Activated naive CD4-positive, alpha-beta T cell (primary cell): Measurements from ENCODE around the gene CAMKMT.

Experiments
- DNase-seq, 4 experiments: peaks; one replicate each; lab custom pipeline; 2025; lab: John Stamatoyannopoulos, UW

The CAMKMT gene

DNA sequence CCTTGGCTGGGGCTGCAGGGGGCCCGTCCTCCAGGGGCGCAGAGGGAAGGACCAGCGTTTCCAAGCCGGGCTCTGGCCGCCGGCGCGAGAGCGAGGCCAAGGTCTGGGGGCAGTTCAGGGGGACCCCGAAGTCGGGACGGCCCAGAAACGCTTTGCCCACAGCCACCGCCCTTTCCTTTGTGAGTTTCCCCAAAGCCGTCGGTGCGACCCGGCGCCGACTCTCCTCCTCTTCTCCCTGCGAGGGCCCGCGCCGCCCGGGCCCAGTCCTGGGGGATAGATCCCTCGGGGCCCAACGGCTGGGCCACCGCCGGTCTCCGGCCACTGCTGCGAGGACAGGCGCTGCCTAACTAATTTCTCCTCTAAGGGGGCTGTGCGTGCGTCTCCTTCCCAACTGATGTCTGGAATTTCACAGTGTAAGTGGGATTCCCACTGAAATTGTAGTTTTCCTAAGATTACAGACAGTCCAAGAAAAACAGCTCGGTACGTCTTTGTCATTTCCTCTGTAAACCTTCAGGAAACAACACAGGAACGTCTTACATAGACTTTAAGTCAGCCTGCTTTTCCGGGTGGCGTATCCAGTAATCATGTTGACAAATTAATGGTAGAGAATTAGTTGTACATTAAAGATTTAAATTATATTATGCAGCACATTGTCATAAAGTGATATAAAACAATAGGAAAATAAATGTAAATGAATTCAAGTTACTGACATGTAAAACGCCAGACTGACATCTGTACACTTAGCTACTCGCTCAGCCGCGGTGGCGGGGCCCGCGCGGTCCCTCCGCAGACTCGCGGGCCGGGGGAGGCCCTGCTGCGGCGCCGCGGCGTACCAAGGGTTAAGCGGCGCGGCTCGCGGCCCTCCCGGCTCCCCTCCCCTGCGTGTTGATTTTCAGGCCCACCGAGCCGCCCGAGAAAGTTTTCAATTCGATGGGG lies 440.4 kb downstream of the CAMKMT start:
- DNase-seq: no peak

DNA sequence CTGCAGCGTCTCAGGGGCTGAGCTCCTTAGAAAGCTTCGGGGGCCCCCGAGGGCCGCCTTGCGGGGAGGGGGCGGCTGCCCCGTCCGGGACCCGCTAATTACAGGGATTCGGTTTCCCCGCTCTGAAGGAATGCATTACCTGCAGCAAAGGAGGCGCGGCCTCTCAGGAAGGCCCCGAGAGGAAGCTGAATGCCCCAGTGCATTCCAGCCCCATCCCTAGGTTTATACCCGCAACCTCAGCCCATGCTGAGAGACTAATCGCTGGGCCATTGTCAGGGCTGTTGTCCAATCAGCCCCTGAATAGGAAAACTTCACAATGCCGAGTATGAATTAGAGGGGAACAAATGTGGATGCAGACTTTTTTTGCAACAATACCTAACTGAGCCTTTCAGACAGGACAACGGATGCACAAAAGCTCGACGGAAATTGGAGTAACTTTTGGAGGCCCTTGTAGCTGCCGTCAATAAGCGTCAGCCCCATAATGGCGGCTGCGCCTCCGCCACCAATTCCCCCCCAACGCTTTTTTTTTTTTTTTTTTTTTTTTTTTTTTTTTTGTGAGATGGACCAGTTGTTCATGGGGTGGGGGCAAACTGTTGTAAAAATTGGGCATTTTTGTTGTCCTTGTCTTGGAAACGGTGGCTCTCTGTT lies 441.2 kb downstream of the CAMKMT start:
- no peak for DNase-seq

- DNase-seq: no peak
Observed at GRCh38 chr2:44804406-44805265, 442.9 kb downstream of the CAMKMT start.

DNA sequence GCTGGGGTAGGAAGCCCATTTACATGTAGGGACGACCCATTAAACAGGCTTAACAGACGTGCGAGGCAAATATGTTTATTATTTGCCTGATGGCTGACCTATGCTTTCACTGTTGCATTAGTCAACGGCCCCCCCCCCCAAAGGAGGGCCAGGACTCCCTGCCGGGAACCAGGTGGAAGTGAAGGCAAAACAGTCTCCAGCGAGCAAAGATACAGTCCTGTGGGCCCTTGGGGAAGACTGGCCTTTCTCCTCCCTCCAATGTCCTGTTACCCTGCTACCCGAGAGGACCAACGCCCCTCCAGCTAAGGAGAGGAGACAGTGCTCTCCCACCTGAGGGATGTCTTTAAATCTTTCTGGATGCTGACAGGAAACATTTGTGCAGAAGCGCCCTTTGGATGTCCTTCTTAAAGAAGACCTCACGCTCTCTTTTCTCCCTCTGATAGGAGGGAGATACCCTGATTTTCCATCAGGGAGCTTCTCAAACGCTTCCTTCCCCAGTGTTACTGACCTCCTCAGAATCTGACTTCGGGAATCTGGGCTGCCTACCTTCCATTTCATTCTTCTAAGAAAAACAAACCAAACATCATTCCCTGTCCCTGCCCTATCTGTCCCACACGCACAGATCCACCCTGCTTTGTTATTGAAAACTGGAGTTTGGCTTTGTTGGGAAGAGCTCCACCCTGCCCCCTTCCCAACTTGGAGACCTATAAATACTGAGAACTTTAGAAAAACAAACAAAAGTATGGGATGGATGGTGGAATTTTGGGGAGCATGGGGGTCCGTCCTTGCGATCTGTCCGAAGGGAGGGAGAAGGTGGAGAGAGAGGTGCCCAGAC lies 443.9 kb downstream of the CAMKMT start:
- DNase-seq: no peak

DNA sequence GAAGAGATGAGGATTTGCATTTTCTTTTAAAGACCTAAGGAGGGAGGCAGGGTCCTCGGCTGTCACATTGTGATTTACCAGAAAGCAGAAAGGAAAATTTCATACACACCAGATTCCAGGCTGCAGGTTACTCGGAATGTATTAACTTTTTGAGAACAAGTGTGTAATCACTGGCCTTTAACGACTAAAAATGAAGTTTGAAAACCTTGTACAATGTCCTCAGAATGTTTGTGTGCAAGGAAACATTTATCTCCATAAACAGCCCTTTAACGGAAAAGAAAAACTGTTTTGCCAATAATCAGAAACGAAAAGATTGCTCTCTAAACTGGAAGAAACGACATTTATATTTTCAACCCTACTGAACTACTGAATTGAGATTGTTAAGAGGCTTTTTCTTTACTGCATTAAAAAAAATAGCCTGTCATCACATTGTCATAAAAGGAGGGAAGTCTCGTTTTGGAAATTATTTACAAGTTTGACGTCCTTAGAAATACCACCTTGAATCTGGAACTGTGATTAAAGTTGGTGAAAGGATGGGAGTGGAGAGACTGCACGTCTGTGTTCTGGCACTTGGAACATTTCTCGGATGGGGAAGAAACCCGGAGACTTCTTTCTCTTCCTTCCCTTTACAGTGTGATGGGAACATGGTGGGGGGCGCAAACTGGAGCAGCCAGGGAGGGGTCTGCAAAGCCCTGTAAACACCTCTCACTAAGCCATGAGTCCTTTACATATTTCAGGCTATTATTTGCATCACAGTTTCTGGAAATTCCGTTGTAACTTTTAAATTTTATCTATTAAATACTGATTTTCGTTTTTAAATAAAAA lies 445.7 kb downstream of the CAMKMT start:
- DNase-seq: no peak

DNA sequence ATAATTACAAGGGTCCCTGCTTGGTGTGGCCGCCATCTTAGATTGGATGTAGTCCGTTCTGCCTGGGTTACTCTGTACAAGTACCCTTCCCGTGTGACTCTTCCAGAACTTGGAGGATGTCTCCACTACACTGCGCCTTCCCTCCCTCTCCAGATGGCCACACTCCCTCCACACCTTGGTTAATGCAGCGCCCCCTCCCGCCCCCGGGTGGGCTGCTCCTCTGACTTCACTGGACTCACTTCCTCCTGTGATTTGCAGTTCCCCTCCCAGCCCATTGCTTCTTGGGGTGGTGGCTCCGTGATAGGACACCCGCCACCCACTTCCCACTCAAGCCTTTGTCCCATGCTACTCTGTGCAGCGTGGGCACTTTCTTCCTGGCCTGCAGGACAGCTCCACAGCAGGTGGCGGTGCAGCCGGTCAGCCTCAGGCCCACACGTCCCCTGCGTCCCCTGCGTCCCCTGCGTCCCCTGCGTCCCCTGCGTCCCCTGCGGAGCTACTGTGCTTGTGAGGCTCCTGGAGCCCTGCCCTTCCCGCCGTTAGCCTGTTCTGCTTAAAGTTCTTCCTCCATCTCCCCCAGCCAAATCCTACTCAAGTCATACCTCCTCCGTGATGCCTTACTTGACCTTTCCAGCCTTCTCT lies 449.3 kb downstream of the CAMKMT start:
- DNase-seq: no peak

DNA sequence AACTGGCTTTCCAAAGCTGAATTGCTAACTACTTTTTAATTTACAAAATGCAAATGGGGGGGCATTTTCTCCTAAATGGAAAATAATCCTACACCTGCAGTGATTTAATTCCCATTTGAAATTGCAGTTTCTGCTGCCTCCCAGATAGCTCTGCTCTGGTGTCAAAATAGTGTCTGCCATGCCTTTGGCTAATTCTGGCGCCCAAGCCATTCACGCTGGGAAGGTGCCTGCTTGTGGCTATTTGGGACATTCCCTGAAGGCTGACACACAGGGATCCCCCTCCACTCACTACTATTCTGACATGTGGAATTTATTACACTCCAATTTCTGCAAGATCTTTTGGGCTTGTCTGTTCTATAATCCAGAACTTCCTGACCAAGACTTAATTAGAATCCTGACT lies 451.4 kb downstream of the CAMKMT start:
- no peak for DNase-seq

GRCh38 chr2:44813658-44814057 lies 451.9 kb downstream of the CAMKMT start:
- DNase-seq: no peak

- no peak for DNase-seq
Observed at GRCh38 chr2:44817256-44817655, 455.5 kb downstream of the CAMKMT start.

GRCh38 chr2:44817673-44818335 lies 456.1 kb downstream of the CAMKMT start:
- no peak for DNase-seq

GRCh38 chr2:44819061-44819460 lies 457.3 kb downstream of the CAMKMT start:
- no peak for DNase-seq

GRCh38 chr2:44821500-44821899 lies 459.8 kb downstream of the CAMKMT start:
- no peak for DNase-seq

DNA sequence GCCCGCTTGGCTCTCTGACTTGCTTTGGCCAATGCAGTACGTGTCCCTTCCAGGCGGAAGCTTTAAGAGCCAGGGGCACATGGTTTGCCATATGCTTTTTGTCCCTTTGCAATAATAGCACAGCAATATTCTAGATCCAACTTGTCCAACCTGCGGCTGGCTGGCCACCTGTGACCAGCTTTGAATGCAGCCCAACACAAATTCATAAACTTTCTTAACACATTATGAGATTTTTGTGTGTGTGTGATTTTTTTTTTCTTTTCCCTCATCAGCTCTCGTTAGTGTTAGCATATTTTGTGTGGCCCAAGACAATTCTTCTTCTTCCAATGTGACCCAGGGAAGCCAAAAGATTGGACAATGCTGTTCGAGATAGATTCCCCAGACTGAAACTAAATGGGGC lies 460.4 kb downstream of the CAMKMT start:
- no peak for DNase-seq
